Measurements from ENCODE around the gene DNAJC15.

- TF ChIP-seq POLR2AphosphoS5 (IDR thresholded peaks at IDR 0.05), result no peak
- TF ChIP-seq CTCF (IDR thresholded peaks at IDR 0.05), result no peak
- no peak for TF ChIP-seq POLR2A (IDR thresholded peaks at IDR 0.05)
Observed at GRCh38 chr13:42994878-42995277, 28.5 kb upstream of the DNAJC15 start.
